AG04450 (cell line): ENCODE data around the gene PKP3. TPM values are rescaled to one million over a fixed set of nuclear protein-coding genes. Genes with fewer than 3 reads are reported as not detected.
"Not testable (repeated sequence)": the region's sequence is repeated elsewhere in the genome, so short reads cannot be mapped to it uniquely, and the experiment has no call there.

Source experiments
- CTCF ChIA-PET: fragments of 300-600, 350-600 bp; formaldehyde crosslinking; extraction: SDS; loops from one replicate; lab custom pipeline; 2022; ENCODE audit warnings: antibody characterized with exemption, inconsistent platforms; lab: Charles Lee
- POLR2A ChIA-PET: fragments of 350-600 bp; formaldehyde crosslinking; extraction: SDS; loops from one replicate; lab custom pipeline; 2021; ENCODE audit warnings: antibody characterized with exemption, inconsistent platforms; lab: Yijun Ruan, JAX
- DNase-seq: peaks from one replicate; pipeline ENCODE4 v3.0.0-alpha.2; 2011; ENCODE audit warnings: low read depth, low spot score
- H3K27ac ChIP-seq: one replicate; pipeline ENCODE4 v1.5.1; 2012; ENCODE audit warnings: low read depth, low read length, control low read depth
- H3K27me3 ChIP-seq: one replicate; pipeline ENCODE4 v1.6.0; 2012; ENCODE audit warnings: low read length; ENCODE audit not compliant: control insufficient read depth, insufficient read depth
- H3K4me3 ChIP-seq: 2 replicates; pipeline ENCODE4 v1.5.1; 2011; ENCODE audit warnings: mild to moderate bottlenecking, low read depth, low read length, control low read depth
- H3K9me3 ChIP-seq: 2 replicates; pipeline ENCODE4 v1.5.1; 2012; ENCODE audit warnings: low read length; ENCODE audit not compliant: control insufficient read depth, insufficient read depth
- polyA plus RNA-seq: library from polyadenylated mRNA; depleted of rRNA; stranded (reverse); fragments of >200 nt; gene quantifications from 2 replicates; pipeline ENCODE4 v1.2.3, GENCODE V29; 2011
- TF ChIP-seq, protein P1 (sequence below): IDR thresholded peaks from 2 replicates; pipeline ENCODE4 v1.5.1; 2011; ENCODE audit warnings: low read depth, low read length, control low read depth, inconsistent platforms

PKP3 gene
- polyA plus RNA-seq, 1 experiment = 0.55 TPM

DNA sequence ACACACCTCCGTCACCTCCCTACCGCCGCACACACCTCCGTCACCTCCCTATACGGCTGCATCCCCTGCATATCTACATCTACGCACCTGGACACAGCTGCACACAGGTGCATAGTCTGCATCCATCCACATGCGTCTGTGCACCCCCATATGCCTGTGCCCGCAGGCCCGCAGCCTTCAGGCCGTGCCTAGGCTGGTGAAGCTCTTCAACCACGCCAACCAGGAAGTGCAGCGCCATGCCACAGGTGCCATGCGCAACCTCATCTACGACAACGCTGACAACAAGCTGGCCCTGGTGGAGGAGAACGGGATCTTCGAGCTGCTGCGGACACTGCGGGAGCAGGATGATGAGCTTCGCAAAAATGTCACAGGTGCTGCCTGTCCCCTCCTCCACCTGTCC, 4.8 kb downstream of the PKP3 start:
- ChIA-PET CTCF (no interaction called here), POLR2A (no interaction called here)
- Histone ChIP-seq H3K4me3 (no peak overlapping the region), H3K27me3 (no peaks in the 10 kb centered on the region), H3K9me3 (peaks cover 25% of the 10 kb centered on the region), H3K27ac (no peak overlapping the region)
- TF ChIP-seq, protein P1, sequence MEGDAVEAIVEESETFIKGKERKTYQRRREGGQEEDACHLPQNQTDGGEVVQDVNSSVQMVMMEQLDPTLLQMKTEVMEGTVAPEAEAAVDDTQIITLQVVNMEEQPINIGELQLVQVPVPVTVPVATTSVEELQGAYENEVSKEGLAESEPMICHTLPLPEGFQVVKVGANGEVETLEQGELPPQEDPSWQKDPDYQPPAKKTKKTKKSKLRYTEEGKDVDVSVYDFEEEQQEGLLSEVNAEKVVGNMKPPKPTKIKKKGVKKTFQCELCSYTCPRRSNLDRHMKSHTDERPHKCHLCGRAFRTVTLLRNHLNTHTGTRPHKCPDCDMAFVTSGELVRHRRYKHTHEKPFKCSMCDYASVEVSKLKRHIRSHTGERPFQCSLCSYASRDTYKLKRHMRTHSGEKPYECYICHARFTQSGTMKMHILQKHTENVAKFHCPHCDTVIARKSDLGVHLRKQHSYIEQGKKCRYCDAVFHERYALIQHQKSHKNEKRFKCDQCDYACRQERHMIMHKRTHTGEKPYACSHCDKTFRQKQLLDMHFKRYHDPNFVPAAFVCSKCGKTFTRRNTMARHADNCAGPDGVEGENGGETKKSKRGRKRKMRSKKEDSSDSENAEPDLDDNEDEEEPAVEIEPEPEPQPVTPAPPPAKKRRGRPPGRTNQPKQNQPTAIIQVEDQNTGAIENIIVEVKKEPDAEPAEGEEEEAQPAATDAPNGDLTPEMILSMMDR = no peak
- no peak for DNase-seq

DNA sequence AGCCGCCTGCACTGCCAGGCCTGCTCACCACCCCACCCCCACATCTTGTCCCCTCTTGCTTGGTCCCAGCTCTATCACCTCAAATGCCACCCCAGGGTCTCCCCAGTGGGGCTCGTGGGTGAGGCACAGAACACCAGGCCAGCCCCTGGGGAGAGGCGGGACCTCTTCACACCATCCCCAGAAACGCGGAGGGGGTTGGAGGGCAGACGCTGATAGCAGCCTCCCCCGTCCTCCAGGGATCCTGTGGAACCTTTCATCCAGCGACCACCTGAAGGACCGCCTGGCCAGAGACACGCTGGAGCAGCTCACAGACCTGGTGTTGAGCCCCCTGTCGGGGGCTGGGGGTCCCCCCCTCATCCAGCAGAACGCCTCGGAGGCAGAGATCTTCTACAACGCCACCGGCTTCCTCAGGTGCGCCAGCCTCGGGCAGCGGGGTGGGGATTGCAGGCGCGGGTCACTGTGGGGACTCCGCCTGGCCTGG, 5.8 kb downstream of the PKP3 start:
- Histone ChIP-seq H3K9me3 (peaks cover 25% of the 10 kb centered on the region), H3K4me3 (no peak overlapping the region), H3K27me3 (no peaks in the 10 kb centered on the region), H3K27ac (no peak overlapping the region)
- ChIA-PET CTCF (no interaction called here), POLR2A (no interaction called here)
- TF ChIP-seq, protein P1 = no peak
- DNase-seq = no peak

DNA sequence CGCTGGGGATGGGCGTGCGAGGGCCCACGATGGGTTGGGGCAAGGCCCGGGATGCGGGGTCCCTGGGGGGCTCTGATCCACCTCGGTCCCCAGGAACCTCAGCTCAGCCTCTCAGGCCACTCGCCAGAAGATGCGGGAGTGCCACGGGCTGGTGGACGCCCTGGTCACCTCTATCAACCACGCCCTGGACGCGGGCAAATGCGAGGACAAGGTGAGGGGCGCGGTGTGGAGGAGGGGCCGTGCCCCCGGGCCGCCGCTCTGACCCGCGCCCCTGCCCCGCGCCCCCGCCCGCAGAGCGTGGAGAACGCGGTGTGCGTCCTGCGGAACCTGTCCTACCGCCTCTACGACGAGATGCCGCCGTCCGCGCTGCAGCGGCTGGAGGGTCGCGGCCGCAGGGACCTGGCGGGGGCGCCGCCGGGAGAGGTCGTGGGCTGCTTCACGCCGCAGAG, 6.3 kb downstream of the PKP3 start:
- Histone ChIP-seq H3K9me3 (peaks cover 25% of the 10 kb centered on the region), H3K4me3 (no peak overlapping the region), H3K27me3 (no peaks in the 10 kb centered on the region), H3K27ac (no peak overlapping the region)
- CTCF ChIA-PET = no interaction called here
- no peak for DNase-seq
- TF ChIP-seq, protein P1 = no peak
- POLR2A ChIA-PET = no interaction called here

DNA sequence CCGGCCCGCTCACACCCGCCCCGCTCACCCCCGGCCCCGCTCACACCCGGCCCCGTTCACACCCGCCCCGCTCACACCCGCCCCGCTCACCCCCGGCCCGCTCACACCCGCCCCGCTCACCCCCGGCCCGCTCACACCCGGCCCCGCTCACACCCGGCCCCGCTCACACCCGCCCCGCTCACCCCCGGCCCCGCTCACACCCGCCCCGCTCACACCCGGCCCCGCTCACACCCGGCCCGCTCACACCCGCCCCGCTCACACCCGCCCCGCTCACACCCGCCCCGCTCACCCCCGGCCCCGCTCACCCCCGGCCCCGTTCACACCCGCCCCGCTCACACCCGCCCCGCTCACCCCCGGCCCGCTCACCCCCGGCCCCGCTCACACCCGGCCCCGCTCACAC, 7.2 kb downstream of the PKP3 start:
- POLR2A ChIA-PET, CTCF ChIA-PET: not testable (repeated sequence)

DNA sequence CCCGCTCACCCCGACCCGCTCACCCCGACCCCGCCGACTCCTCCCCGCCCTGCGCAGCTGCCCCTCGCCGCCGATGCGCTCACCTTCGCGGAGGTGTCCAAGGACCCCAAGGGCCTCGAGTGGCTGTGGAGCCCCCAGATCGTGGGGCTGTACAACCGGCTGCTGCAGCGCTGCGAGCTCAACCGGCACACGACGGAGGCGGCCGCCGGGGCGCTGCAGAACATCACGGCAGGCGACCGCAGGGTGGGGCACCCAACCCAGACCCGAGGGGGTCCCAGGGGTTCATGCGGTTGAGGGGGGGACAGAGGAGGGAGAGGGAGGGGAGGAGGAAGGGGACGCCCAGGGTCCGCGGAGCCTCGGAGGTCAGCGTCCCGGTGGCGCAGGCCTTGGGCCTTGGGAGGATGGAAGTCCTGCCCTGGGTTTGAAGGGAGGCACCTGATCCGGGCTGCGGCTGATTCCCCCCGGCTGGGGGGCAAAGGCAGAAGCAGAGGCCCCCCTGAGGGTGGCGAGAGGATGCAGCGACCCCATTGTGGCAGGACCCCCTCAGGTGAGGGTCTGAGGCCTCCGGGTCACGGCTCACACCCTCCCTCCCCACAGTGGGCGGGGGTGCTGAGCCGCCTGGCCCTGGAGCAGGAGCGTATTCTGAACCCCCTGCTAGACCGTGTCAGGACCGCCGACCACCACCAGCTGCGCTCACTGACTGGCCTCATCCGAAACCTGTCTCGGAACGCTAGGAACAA, 9.2 kb downstream of the PKP3 start:
- CTCF ChIA-PET = no interaction called here
- no peaks in the 10 kb centered on the region for H3K27me3 ChIP-seq
- DNase-seq = no peak
- POLR2A ChIA-PET = no interaction called here
- no peak overlapping the region for H3K4me3 ChIP-seq
- TF ChIP-seq, protein P1 = no peak
- no peak overlapping the region for H3K27ac ChIP-seq
- H3K9me3 ChIP-seq = peaks cover 19% of the 10 kb centered on the region

More for the DNA sequence above, 7.2 kb downstream of the PKP3 start:
- peaks cover 25% of the 10 kb centered on the region for H3K9me3 ChIP-seq
- DNase-seq, H3K27me3 ChIP-seq, H3K27ac ChIP-seq, H3K4me3 ChIP-seq: not testable (repeated sequence)
